Ectodermal cell (in vitro differentiated cells): ENCODE results near the gene UBAP1.
"Not testable (repeated sequence)": the region's sequence is repeated elsewhere in the genome, so short reads cannot be mapped to it uniquely, and the experiment has no call there.

Experiments
- H3K27ac ChIP-seq: 2 replicates; pipeline ENCODE4 v1.7.0; 2013; ENCODE audit warnings: mild to moderate bottlenecking, low read depth, low read length; ENCODE audit not compliant: insufficient read depth, poor library complexity, severe bottlenecking
- H3K27me3 ChIP-seq: 2 replicates; pipeline ENCODE4 v1.7.0; 2013; ENCODE audit warnings: mild to moderate bottlenecking, low read length; ENCODE audit not compliant: insufficient read depth, control insufficient read depth, poor library complexity, severe bottlenecking
- H3K36me3 ChIP-seq: one replicate; pipeline ENCODE4 v1.7.0; 2013; ENCODE audit warnings: low read length; ENCODE audit not compliant: control insufficient read depth, insufficient read depth
- H3K4me1 ChIP-seq: one replicate; pipeline ENCODE4 v1.7.0; 2013; ENCODE audit warnings: low read length; ENCODE audit not compliant: control insufficient read depth, insufficient read depth
- H3K4me3 ChIP-seq: 2 replicates; pipeline ENCODE4 v1.7.0; 2013; ENCODE audit warnings: low read depth, low read length, control low read depth; ENCODE audit not compliant: insufficient read depth
- H3K9me3 ChIP-seq: 2 replicates; pipeline ENCODE4 v1.7.0; 2013; ENCODE audit warnings: mild to moderate bottlenecking, low read length, moderate library complexity; ENCODE audit not compliant: control insufficient read depth
- WGBS, 2 experiments: methylation state at CpG; one replicate each; pipeline ENCODE4 v1.1.7; 2013; ENCODE audit warnings: missing lambda C conversion rate in 2 of 2; 5-methylcytosine and 5-hydroxymethylcytosine counted together

UBAP1 gene

GRCh38 chr9:34256987-34257585 lies 78.2 kb downstream of the UBAP1 start:
- Histone ChIP-seq H3K36me3 (peaks cover 16% of the 10 kb centered on the region), H3K27ac (no peak overlapping the region), H3K4me3 (no peak overlapping the region), H3K9me3 (no peaks in the 10 kb centered on the region), H3K4me1 (no peaks in the 10 kb centered on the region), H3K27me3 (no peaks in the 10 kb centered on the region)
- 93 to 95% methylated on average over 11 of the region's 11 CpGs for WGBS, 2 experiments

DNA sequence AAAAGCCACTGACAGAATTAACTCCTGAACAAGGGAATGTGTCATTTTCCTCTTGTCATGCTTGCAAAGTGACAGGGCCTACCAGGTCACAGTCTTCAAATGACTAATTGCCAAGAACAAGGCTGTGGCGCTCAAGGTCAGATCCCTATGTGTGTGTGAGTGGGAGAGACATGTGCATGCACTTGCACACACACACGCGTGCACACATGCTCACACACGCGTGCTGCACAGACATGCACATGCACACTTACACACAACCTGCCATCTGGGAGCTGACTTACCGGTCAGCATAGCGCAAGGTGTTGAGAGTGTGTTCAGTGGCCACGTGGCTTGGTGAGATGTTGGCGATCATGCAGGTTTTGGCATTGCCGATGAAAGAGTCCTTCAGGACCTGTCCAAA lies 80.5 kb downstream of the UBAP1 start:
- H3K4me1 ChIP-seq, result no peaks in the 10 kb centered on the region
- H3K9me3 ChIP-seq, result no peaks in the 10 kb centered on the region
- no peak overlapping the region for H3K4me3 ChIP-seq
- H3K27me3 ChIP-seq, result no peaks in the 10 kb centered on the region
- 96 to 97% methylated on average over 10 of the region's 10 CpGs for WGBS, 2 experiments
- H3K27ac ChIP-seq, result no peak overlapping the region
- peaks cover 16% of the 10 kb centered on the region for H3K36me3 ChIP-seq

DNA sequence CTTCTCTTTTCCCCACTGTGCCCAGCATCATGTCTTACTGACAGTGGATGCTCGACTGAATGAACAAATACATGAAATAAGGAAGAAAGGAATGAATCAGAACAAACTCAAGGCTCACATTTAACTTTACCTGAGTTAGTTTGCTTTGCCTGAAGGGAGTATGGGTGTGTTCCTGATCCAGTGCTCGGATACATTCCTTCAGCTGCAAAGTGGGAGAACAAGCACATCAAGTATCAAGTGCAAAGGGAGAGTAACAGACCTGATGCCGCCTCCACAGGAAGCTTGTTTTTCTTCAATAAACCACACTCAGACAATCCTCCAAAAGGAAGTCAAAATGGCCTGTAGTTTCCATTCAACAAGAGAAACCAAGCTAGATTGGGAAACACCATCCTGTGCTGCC lies 84.1 kb downstream of the UBAP1 start:
- Histone ChIP-seq H3K4me1 (no peaks in the 10 kb centered on the region), H3K27me3 (no peaks in the 10 kb centered on the region), H3K36me3 (peaks cover 7% of the 10 kb centered on the region), H3K4me3 (no peak overlapping the region), H3K27ac (no peak overlapping the region), H3K9me3 (no peaks in the 10 kb centered on the region)
- WGBS, 2 experiments, result 94 to 95% methylated on average over 3 of the region's 3 CpGs

GRCh38 chr9:34267660-34268059 lies 88.8 kb downstream of the UBAP1 start:
- Histone ChIP-seq H3K27me3 (no peaks in the 10 kb centered on the region), H3K27ac (no peak overlapping the region), H3K36me3 (no peaks in the 10 kb centered on the region), H3K9me3 (no peaks in the 10 kb centered on the region), H3K4me3 (no peak overlapping the region), H3K4me1 (no peaks in the 10 kb centered on the region)
- WGBS, 2 experiments, result 100% methylated on average over 1 of the region's 1 CpG

DNA sequence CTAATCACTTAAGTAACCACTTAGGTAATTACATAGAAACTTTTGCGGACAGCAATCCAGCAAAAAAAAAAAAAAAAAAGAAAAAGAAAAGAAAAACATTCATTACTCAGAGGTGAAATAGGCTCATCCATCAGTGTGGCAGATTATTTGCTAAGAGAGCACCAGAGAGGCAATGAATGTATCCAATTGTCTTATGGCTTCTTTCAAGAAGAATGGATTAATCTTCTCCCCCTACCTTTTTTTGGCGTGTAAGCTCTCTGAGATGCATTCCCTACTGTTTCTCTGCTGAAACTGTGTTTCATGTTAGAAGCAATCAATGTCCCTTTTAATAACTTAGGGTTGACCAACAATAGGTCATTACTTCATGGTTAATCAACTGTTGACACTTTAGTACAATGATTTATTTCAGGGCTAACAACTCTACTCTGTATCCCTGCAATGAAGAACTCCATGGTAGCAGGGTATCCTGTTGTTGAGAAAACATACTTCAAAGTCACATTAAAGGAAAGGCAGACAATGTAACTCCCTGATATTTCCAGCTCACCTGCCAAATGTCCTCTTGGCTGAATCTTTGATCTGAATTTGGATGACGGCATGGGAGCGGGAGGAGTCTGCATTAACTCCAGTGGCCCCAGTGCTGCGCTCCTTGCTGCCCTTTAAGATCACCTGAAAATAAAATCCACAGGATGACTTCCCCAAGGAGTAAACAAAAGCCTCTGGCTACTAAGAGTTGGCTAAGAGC lies 92.6 kb downstream of the UBAP1 start:
- Histone ChIP-seq H3K27me3 (no peaks in the 10 kb centered on the region), H3K9me3 (no peaks in the 10 kb centered on the region), H3K27ac (no peak overlapping the region), H3K36me3 (no peaks in the 10 kb centered on the region), H3K4me3 (no peak overlapping the region), H3K4me1 (no peaks in the 10 kb centered on the region)
- WGBS, 2 experiments, result 85 to 92% methylated on average over 4 to 5 of the region's 5 CpGs

DNA sequence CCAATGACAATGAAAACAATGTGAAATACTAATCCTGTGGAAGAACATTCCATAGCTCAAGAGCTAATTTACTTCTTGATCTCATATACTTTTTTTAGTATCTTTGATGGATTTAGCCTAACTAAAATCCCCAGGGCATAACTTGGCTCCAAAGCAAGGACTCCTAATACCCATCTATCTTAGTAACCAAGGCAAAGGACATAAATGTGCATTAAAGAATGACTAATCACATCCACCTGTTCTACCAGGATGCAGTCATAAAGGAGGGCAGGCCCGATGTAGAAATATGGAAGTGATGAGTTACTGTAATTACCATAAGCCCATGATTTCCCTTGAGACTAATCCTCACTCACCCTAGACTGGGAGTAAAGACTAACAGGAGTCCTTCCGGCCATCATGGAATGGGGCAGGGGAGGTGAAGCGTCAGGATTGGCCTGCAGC lies 93.3 kb downstream of the UBAP1 start:
- WGBS, 2 experiments, result 90% methylated on average over 2 to 3 of the region's 3 CpGs
- no peaks in the 10 kb centered on the region for H3K27me3 ChIP-seq
- H3K4me3 ChIP-seq, result no peak overlapping the region
- H3K9me3 ChIP-seq, result no peaks in the 10 kb centered on the region
- H3K27ac ChIP-seq, result no peak overlapping the region
- H3K4me1 ChIP-seq, result no peaks in the 10 kb centered on the region
- no peaks in the 10 kb centered on the region for H3K36me3 ChIP-seq

- H3K36me3 ChIP-seq, H3K9me3 ChIP-seq, H3K27ac ChIP-seq, H3K27me3 ChIP-seq, H3K4me3 ChIP-seq, H3K4me1 ChIP-seq: not testable (repeated sequence)
- no CpG with 5 or more reads among the region's 2 CpGs for WGBS, 2 experiments
Measured at GRCh38 chr9:34273588-34273987, 94.7 kb downstream of the UBAP1 start.

DNA sequence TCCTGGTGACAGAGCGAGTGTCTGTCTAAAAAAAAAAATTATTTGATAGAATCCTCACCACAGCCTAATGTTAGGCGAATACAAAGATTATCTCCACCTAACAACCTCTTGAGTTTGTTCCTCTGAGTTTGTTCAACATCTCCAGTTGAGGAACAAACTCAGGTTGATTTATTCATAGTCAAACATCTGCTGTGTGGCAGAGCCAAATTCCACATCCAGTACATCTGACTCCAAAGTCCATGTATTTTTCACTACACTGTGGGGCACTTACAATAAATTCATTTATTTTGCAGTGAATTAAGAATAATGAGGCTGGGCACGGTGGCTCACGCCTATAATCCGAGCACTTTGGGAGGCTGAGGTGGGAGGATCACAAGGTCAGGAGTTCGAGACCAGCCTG lies 97.0 kb downstream of the UBAP1 start:
- no peak overlapping the region for H3K27ac ChIP-seq
- WGBS, 2 experiments, result 94 to 96% methylated on average over 6 of the region's 6 CpGs
- no peak overlapping the region for H3K4me3 ChIP-seq
- H3K27me3 ChIP-seq, result no peaks in the 10 kb centered on the region
- H3K9me3 ChIP-seq, result no peaks in the 10 kb centered on the region
- H3K4me1 ChIP-seq, result no peaks in the 10 kb centered on the region
- H3K36me3 ChIP-seq, result no peaks in the 10 kb centered on the region

- no peak overlapping the region for H3K27ac ChIP-seq
- no peaks in the 10 kb centered on the region for H3K27me3 ChIP-seq
- H3K36me3 ChIP-seq, result no peaks in the 10 kb centered on the region
- H3K4me1 ChIP-seq, result no peaks in the 10 kb centered on the region
- no peak overlapping the region for H3K4me3 ChIP-seq
- 92 to 94% methylated on average over 2 to 3 of the region's 3 CpGs for WGBS, 2 experiments
- H3K9me3 ChIP-seq, result no peaks in the 10 kb centered on the region
Measured at GRCh38 chr9:34276772-34277171, 97.9 kb downstream of the UBAP1 start.

GRCh38 chr9:34279411-34279810 lies 100.6 kb downstream of the UBAP1 start:
- no peak overlapping the region for H3K27ac ChIP-seq
- H3K36me3 ChIP-seq, result no peaks in the 10 kb centered on the region
- no peak overlapping the region for H3K4me3 ChIP-seq
- WGBS, 2 experiments, result 91 to 96% methylated on average over 3 of the region's 3 CpGs
- no peaks in the 10 kb centered on the region for H3K9me3 ChIP-seq
- H3K4me1 ChIP-seq, result no peaks in the 10 kb centered on the region
- no peaks in the 10 kb centered on the region for H3K27me3 ChIP-seq
